DND-41 (cell line): Measurements from ENCODE around the gene CIC.

Experiments
- CTCF ChIP-seq: IDR thresholded peaks from 2 replicates; pipeline ENCODE4 v1.5.1; 2012; ENCODE audit warnings: borderline replicate concordance, low read length, moderate library complexity, mild to moderate bottlenecking; ENCODE audit not compliant: poor library complexity, severe bottlenecking; ENCODE audit errors: extremely low read depth
- EZH2 ChIP-seq: IDR thresholded peaks from 3 replicates; pipeline ENCODE4 v1.6.1; 2012; ENCODE audit warnings: borderline replicate concordance, low read depth, mild to moderate bottlenecking, moderate library complexity, low read length, inconsistent platforms; ENCODE audit not compliant: severe bottlenecking

GRCh38 chr19:42281146-42281826, 12.2 kb downstream of the CIC start:
- TF ChIP-seq CTCF = no peak
- no peak for TF ChIP-seq EZH2
